GM12878 (cell line): ENCODE data around the gene SMIM7. TPM values are rescaled to one million over a fixed set of nuclear protein-coding genes. Genes with fewer than 3 reads are reported as not detected.

ENCODE experiments used
- ATAC-seq: fragments of 200-7000 bp; cut with Tn5 transposase; 3 replicates; pipeline ENCODE4 v1.9.1; 2020; ENCODE audit warnings: mild to moderate bottlenecking, moderate library complexity
- BruUV-seq: library from RNA; stranded (reverse); fragments of 400-500 nt; replicated peaks from 2 replicates; lab custom pipeline; 2021; lab: Mats Ljungman, UMichigan
- CTCF ChIA-PET: fragments of 300-600 bp; sonication (Branson Sonifier 250); formaldehyde crosslinking; extraction: SDS; loops from one replicate; lab custom pipeline; 2021; ENCODE audit warnings: inconsistent platforms; lab: Yijun Ruan, JAX
- POLR2A ChIA-PET: fragments of 350-600 bp; formaldehyde crosslinking; extraction: SDS; loops from one replicate; lab custom pipeline; 2021; ENCODE audit warnings: inconsistent platforms; lab: Charles Lee
- RAD21 ChIA-PET: fragments of 300-600 bp; sonication (Branson Sonifier 250); formaldehyde crosslinking; loops from one replicate; lab custom pipeline; 2023; ENCODE audit warnings: antibody characterized with exemption; ENCODE audit not compliant: unreplicated experiment; lab: Charles Lee
- SMC1A ChIA-PET: fragments of 300-600 bp; sonication (Branson Sonifier 250); formaldehyde crosslinking; loops from one replicate; lab custom pipeline; 2023; ENCODE audit not compliant: unreplicated experiment, uncharacterized antibody; lab: Charles Lee
- DNase-seq: peaks from one replicate; pipeline ENCODE4 v3.0.0-alpha.2; 2011; ENCODE audit warnings: low read depth, low spot score
- FAIRE-seq: peaks from 3 replicates; lab custom pipeline; 2011; peaks lifted over from hg19 to GRCh38; lab: Jason Lieb, UNC
- H2AFZ ChIP-seq: 2 replicates; pipeline ENCODE4 v1.6.0; 2011; ENCODE audit warnings: low read depth, low read length, control low read depth; ENCODE audit not compliant: control insufficient read depth
- H3K27ac ChIP-seq: 2 replicates; pipeline ENCODE4 v1.5.1; 2011; ENCODE audit warnings: control low read depth; ENCODE audit not compliant: control insufficient read depth, insufficient read depth
- H3K27me3 ChIP-seq, 2 experiments: replicated peaks in 1 of 2; 2 replicates each; pipeline versions ENCODE4 v1.6.0 to v1.6.1; 2011; ENCODE audit warnings: low read length in 1 of 2; ENCODE audit not compliant: control insufficient read depth in 2 of 2, insufficient read depth in 2 of 2
- H3K36me3 ChIP-seq, 2 experiments: 2 replicates each; pipeline ENCODE4 v1.5.1; 2011; ENCODE audit warnings: low read length in 1 of 2; ENCODE audit not compliant: control insufficient read depth in 2 of 2, insufficient read depth in 2 of 2
- H3K4me1 ChIP-seq: 2 replicates; pipeline ENCODE4 v1.6.1; 2011; ENCODE audit warnings: mild to moderate bottlenecking, low read length, moderate library complexity, mixed read lengths; ENCODE audit not compliant: control insufficient read depth, insufficient read depth
- H3K4me2 ChIP-seq: 2 replicates; pipeline ENCODE4 v1.6.0; 2011; ENCODE audit warnings: control low read depth; ENCODE audit not compliant: control insufficient read depth, insufficient read depth
- H3K4me3 ChIP-seq: fragments of 200-600 bp; sonication (generic); 2 replicates; pipeline ENCODE4 v1.5.1; 2016
- H3K79me2 ChIP-seq: 2 replicates; pipeline ENCODE4 v1.6.0; 2011; ENCODE audit warnings: low read length; ENCODE audit not compliant: control insufficient read depth, insufficient read depth
- H3K9ac ChIP-seq: 2 replicates; pipeline ENCODE4 v1.8.0; 2011; ENCODE audit warnings: low read length, control low read depth, mixed read lengths; ENCODE audit not compliant: control insufficient read depth, insufficient read depth
- H3K9me3 ChIP-seq: replicated peaks from 3 replicates; pipeline ENCODE4 v1.5.1; 2011; ENCODE audit warnings: mild to moderate bottlenecking, low read length; ENCODE audit not compliant: control insufficient read depth, insufficient read depth
- H4K20me1 ChIP-seq: 2 replicates; pipeline ENCODE4 v1.6.0; 2011; ENCODE audit not compliant: control insufficient read depth, insufficient read depth
- BCL3 ChIP-seq: IDR thresholded peaks from 2 replicates; pipeline ENCODE4 v1.6.1; 2011; ENCODE audit warnings: borderline replicate concordance, low read depth, mild to moderate bottlenecking, moderate library complexity, low read length; ENCODE audit not compliant: insufficient read depth, poor library complexity, severe bottlenecking
- BMI1 ChIP-seq: fragments of 450-650 bp; IDR thresholded peaks from 2 replicates; pipeline ENCODE4 v1.6.1; 2016; ENCODE audit warnings: mild to moderate bottlenecking, moderate library complexity, borderline replicate concordance
- CBX3 ChIP-seq: fragments of 200-600 bp; sonication (generic); IDR thresholded peaks from 2 replicates; pipeline ENCODE4 v1.6.1; 2016; ENCODE audit warnings: low read depth, borderline replicate concordance
- CHD2 ChIP-seq: IDR thresholded peaks from 2 replicates; pipeline ENCODE4 v1.6.1; 2011; ENCODE audit warnings: low read depth, low read length, improper control_type of control experiment, borderline replicate concordance
- CREM ChIP-seq: IDR thresholded peaks from 2 replicates; pipeline ENCODE4 v1.6.1; 2014; ENCODE audit warnings: antibody characterized with exemption, low read depth
- EZH2 ChIP-seq: IDR thresholded peaks from 2 replicates; pipeline ENCODE4 v1.6.1; 2012; ENCODE audit warnings: low read depth, mild to moderate bottlenecking, control low read depth, inconsistent platforms, low read length, borderline replicate concordance; ENCODE audit not compliant: control insufficient read depth
- NFIC ChIP-seq: IDR thresholded peaks from 2 replicates; pipeline ENCODE4 v1.6.1; 2012; ENCODE audit warnings: low read depth, mild to moderate bottlenecking, inconsistent platforms, low read length, moderate library complexity
- PKNOX1 ChIP-seq: fragments of 450-650 bp; IDR thresholded peaks from 2 replicates; pipeline ENCODE4 v1.6.1; 2016; ENCODE audit warnings: mild to moderate bottlenecking
- TCF7 ChIP-seq: IDR thresholded peaks from 2 replicates; pipeline ENCODE4 v1.6.1; 2014; ENCODE audit warnings: antibody characterized with exemption, borderline replicate concordance
- WRNIP1 ChIP-seq: IDR thresholded peaks from 2 replicates; pipeline ENCODE4 v1.6.1; 2011; ENCODE audit warnings: low read depth, low read length, improper control_type of control experiment, borderline replicate concordance
- ZNF384 ChIP-seq: IDR thresholded peaks from 2 replicates; pipeline ENCODE4 v1.6.1; 2012; ENCODE audit warnings: low read depth, mild to moderate bottlenecking, low read length, improper control_type of control experiment, borderline replicate concordance
- WGBS: methylation state at CpG from one replicate; pipeline ENCODE4 v1.1.6; 2016; ENCODE audit warnings: low lambda C conversion rate; ENCODE audit not compliant: insufficient replicate concordance, insufficient coverage; ENCODE audit errors: missing lambda C conversion rate; 5-methylcytosine and 5-hydroxymethylcytosine counted together
- in situ Hi-C: fragments of 300-500 bp; cut with MboI; formaldehyde crosslinking; loops from 9 replicates; pipeline ENCODE4 v1.14.3; 2018; ENCODE audit warnings: mixed read lengths
- intact Hi-C: fragments of 100-400 bp; cut with micrococcal nuclease; formaldehyde crosslinking; loops from one replicate; pipeline ENCODE4 v1.14.2; 2022; ENCODE audit not compliant: unreplicated experiment
- polyA plus RNA-seq, 11 experiments: library from polyadenylated mRNA; depleted of rRNA in 4 of 11; unstranded in 6 of 11; stranded (reverse) in 5 of 11; fragments of >200 nt; fragmentation: Nextera tagmentation in 4 of 11; fragmentation: Illumina TruSeq in 1 of 11; extraction: Ambion mirVana in 4 of 11; extraction: Trizol in 1 of 11; gene quantifications; 1 replicate in 1 of 11; 2 replicates in 10 of 11; pipeline versions ENCODE4 v1.2.1 to v1.2.3, GENCODE V29; 2011 to 2016; ENCODE audit warnings: inconsistent platforms in 2 of 11, missing spikeins in 2 of 11, low read depth in 1 of 11
- total RNA-seq, 4 experiments: library from RNA; depleted of rRNA in 3 of 4; stranded (reverse); fragments of >200 nt in 3 of 4; fragmentation: Illumina TruSeq in 1 of 4; extraction: Trizol in 1 of 4; gene quantifications; 2 replicates each; pipeline versions ENCODE4 v1.2.1 to v1.2.3, GENCODE V29; 2013 to 2021
- TF ChIP-seq, protein P1 (sequence below): fragments of 450-650 bp; IDR thresholded peaks from 2 replicates; pipeline ENCODE4 v1.6.1; 2018; ENCODE audit warnings: borderline replicate concordance, mild to moderate bottlenecking; ENCODE audit not compliant: partially characterized antibody

Gene SMIM7
- total and polyA plus RNA-seq, 10 of the 15 experiments (the other 5 are each of a cell fraction or from before 2014, with no cell fraction given): 45.7 to 170 (median 70.8) TPM

- no peak for FAIRE-seq
- SMC1A ChIA-PET: no interaction called here
These were observed 22.6 kb upstream of the SMIM7 start for GRCh38 chr19:16682539-16682938.

More at GRCh38 chr19:16682539-16682938, 22.6 kb upstream of the SMIM7 start:
- CTCF ChIA-PET: no interaction called here
- peaks cover 12 to 17% of the 10 kb centered on the region in 2 experiments for H3K36me3 ChIP-seq
- no peak overlapping the region for H2AFZ ChIP-seq
- POLR2A ChIA-PET: interaction anchor here (0.6 kb wide), 1 partner anchor 43 kb away, joined by 3 read pairs; no protein-coding TSS in a partner anchor
- H3K27ac ChIP-seq: no peak overlapping the region
- no peaks in the 10 kb centered on the region for H3K4me1 ChIP-seq
- WGBS: 100% methylated on average over 2 of the region's 2 CpGs
- intact Hi-C loops: no loop called here
- DNase-seq: no peak
- no TSS peak for BruUV-seq
- TF ChIP-seq BCL3: no peak
- TF ChIP-seq CBX3: no peak
- TF ChIP-seq PKNOX1: no peak
- no peak for TF ChIP-seq NFIC
- no peak for TF ChIP-seq EZH2
- TF ChIP-seq WRNIP1: no peak
- TF ChIP-seq CREM: no peak
- no peak for TF ChIP-seq TCF7
- no peak for TF ChIP-seq ZNF384
- no peak for TF ChIP-seq BMI1
- no peak for TF ChIP-seq CHD2
- TF ChIP-seq, protein P1, sequence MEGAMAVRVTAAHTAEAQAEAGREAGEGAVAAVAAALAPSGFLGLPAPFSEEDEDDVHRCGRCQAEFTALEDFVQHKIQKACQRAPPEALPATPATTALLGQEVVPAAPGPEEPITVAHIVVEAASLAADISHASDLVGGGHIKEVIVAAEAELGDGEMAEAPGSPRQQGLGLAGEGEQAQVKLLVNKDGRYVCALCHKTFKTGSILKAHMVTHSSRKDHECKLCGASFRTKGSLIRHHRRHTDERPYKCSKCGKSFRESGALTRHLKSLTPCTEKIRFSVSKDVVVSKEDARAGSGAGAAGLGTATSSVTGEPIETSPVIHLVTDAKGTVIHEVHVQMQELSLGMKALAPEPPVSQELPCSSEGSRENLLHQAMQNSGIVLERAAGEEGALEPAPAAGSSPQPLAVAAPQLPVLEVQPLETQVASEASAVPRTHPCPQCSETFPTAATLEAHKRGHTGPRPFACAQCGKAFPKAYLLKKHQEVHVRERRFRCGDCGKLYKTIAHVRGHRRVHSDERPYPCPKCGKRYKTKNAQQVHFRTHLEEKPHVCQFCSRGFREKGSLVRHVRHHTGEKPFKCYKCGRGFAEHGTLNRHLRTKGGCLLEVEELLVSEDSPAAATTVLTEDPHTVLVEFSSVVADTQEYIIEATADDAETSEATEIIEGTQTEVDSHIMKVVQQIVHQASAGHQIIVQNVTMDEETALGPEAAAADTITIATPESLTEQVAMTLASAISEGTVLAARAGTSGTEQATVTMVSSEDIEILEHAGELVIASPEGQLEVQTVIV: no peak
- in situ Hi-C loops: no loop called here
- no peak for ATAC-seq
- H3K79me2 ChIP-seq: no peaks in the 10 kb centered on the region
- no peaks in the 10 kb centered on the region for H3K9me3 ChIP-seq
- no peak overlapping the region for H3K4me3 ChIP-seq
- H3K27me3 ChIP-seq: no peaks in the 10 kb centered on the region
- no peak overlapping the region for H3K4me2 ChIP-seq
- H4K20me1 ChIP-seq: no peaks in the 10 kb centered on the region
- RAD21 ChIA-PET: no interaction called here
- H3K9ac ChIP-seq: no peak overlapping the region
